ENCODE data around the gene CFAP20DC.

DNA sequence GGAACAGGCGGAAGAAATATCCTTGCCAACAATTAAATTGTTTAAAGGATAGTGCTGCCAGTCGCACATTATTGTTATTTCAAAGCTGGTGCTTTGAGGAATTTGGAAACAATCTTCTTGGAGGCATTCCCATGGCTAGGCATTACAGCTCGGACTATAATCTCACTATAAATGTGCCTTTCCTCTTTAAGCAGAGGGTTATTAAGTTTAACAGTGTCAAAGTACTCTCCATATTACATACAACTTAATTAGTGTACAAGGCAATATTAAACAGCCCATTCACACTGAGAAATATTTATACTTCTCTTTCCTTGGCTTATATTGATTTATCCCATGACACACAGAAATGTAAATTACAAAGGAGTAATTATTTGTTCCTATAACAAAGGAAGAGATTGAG is 329.3 kb downstream of the CFAP20DC start:
- TF ChIP-seq, protein P1, sequence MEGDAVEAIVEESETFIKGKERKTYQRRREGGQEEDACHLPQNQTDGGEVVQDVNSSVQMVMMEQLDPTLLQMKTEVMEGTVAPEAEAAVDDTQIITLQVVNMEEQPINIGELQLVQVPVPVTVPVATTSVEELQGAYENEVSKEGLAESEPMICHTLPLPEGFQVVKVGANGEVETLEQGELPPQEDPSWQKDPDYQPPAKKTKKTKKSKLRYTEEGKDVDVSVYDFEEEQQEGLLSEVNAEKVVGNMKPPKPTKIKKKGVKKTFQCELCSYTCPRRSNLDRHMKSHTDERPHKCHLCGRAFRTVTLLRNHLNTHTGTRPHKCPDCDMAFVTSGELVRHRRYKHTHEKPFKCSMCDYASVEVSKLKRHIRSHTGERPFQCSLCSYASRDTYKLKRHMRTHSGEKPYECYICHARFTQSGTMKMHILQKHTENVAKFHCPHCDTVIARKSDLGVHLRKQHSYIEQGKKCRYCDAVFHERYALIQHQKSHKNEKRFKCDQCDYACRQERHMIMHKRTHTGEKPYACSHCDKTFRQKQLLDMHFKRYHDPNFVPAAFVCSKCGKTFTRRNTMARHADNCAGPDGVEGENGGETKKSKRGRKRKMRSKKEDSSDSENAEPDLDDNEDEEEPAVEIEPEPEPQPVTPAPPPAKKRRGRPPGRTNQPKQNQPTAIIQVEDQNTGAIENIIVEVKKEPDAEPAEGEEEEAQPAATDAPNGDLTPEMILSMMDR (conservative IDR thresholded peaks at IDR 0.05 in 1 of 2, IDR thresholded peaks at IDR 0.05 in 1 of 2; ENCODE audit: low read depth in 1 of 2, low read length in 2 of 2) = no peak
- no peak for TF ChIP-seq EZH2 (IDR thresholded peaks at IDR 0.05; ENCODE audit: low read length, missing control alignments)
